HUDEP-2 (cell line): ENCODE results near the gene AHCYL2.

Experiments
- DNase-seq, 76 experiments: peaks; one replicate each; lab custom pipeline; 2025; ENCODE audit not compliant: unreplicated experiment in 76 of 76; lab: John Stamatoyannopoulos, UW

Gene AHCYL2

DNA sequence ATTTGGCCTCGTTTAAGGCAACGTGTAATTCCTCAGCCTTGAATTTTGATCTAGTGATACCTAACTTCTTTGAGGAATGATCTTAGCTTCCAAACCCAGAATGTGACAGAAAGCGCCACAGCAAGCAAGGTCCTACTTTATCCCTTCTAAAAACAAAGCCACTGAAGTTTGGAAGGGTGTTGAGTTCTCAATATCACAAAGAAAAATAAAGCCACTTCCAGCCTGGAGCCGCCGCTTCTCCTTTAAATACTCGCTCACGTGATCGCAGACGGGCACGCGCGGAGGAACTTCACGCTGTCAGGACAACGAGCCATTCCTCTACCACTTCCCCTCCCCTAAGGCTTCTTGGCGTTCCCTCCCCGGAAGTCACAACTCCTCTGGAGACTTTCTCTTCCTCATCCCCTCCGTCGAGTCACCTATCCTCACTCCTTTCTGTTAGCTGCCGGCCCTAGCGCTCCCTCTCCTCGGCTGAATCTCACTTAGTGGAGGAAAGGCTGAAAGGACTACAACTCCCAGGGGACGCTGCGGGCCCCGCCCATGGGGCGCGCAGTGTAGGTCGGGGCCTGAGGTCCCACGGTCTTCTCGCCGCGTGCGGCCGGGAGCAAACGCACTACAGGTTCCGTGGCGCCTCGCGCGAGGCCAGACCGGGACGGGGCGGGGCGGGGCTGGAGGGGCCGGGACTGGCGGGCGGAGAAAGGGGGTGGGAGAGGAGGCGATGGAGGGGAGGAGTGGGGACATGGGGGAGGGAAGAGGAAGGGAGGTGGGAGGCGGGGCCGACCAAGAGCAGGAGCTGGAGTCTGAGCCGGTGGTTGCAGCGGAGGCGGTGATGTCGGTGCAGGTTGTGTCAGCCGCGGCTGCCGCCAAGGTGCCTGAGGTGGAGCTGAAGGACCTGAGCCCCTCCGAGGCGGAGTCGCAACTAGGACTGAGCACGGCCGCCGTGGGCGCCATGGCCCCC lies at the start of gene AHCYL2:
AHCYL2 (plus strand) TSS at position 780 of the 955 bp plus-strand sequence.
- DNase-seq: peak; percentile 25 to 97 (median 92)

DNA sequence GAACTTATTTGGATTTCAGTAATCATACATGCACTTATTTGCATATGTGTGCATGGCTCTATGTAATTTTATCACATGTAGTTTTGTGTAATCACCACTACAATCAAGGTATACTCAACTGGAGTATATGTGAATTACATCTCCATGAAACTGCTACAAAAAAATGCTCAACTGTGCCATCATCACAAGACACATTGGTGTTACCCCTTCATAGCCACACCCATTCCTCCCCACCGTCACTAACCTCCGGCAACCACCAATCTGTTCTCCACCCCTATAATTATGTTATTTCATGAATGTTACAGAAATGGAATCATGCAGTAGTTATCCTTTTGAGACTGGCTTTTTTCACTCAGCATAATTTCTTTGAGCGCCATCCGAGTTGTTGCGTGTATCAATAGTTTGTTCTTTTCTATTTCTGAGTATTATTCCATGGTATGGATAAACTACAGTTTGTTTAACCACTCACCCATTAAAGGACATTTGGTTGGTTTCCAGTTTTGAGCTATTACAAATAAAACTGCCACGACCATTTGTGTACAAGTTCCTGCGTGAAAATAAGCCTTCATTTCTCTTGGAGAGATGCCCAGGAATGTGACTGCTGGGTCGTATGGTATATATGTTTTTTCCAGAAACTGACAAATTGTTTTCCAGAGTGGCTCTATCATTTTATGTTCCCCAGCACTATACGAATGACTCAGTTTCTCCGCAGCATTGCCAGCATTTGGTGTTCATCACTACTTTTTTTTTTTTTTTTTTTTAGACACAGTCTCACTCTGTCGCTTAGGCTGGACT lies 47.7 kb upstream of the AHCYL2 start:
- no peak for DNase-seq

DNA sequence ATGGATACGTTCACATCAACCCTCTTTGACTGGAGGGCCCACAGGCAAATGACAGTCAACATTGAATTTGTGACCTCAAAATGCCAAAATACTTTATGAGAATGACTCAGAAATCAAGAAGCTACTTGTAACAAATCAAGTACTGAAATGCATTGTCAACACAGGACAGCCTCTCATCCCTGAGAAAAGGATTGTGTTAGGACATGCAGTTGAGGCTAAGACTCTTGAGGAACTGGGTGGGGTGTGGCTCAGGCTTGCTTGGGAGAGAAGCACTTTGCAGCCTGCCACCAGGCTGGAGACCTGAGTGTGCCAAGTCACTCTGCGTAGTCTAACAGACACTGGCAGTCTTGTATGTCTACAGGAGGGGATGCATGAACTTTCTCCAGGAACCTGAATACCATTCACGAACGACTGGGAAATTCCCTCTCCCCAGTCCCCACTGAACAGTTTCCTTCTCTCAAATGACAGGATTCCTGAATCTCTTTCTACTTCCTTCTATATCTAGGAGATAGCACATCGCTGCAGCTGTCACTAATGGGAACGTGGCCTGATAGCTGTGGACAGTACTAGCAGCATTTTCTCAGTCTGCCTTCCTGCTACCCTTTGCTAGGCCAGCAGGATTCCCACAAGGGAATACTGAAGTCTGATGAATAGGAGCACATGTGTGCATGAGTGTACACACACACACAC lies 39.7 kb upstream of the AHCYL2 start:
- no peak for DNase-seq

DNA sequence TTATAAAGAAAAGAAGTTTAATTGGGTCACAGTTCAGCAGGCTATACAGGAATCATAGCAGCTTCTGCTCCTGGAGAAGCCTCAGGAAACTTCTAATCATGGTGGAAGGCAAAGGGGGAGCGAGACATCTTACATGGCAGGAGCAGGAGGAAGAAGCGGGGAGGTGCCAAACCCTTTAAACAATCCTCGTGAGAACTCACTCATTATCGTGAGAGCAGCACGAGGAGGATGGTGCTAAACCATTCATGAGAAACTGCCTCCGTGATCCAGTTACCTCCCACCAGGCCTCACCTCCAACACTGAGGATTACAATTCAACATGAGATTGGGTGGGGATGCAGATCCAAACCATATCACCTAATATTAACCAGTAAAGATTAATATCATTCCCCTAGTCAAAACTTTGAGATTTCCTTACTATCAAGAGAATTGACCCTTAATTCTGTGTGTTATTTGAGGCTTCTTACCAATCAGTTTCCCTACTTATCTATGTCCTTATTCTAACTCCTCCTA lies 38.0 kb upstream of the AHCYL2 start:
- no peak for DNase-seq

DNA sequence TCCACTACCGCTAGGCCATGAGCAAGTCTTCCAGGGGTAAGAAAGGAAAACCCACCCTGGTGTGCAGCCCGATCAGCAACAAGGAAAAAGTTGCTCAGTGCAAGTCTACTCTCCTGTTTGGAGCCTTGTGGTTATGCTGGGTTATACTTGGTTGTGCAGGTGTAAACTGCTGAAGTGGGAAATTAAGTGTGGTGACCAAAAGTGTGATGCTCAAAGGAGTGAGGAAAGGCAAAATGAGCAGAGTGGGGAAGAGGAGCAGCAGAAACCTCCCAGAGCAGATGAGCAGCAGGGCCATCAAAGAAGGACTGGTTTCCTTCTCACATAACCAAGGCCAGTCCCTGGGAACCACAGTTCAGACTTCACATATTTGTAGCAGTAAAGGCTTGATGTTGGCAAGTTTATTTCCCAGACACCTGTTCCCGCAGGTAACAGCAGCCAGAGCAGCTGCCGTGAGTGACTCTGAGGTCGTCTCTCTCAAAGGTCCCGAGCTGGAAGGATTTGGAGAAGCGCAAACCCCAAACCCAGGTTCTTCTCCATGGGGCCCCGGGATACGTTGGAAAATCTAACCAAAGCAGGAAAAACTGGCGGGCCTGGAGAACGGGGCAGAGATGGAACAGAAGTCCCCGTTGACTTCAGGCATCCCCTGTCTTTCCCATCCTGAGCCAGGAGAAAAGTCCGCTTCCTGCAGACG lies 37.0 kb upstream of the AHCYL2 start:
- DNase-seq: no peak

- DNase-seq: no peak
Observed at GRCh38 chr7:129188372-129188891, 36.4 kb upstream of the AHCYL2 start, which contains the start of gene SMO. Gene SMO, plus strand, starts transcription at chr7:129188633. Its CDS starts 519 bp downstream, at chr7:129189152.

DNA sequence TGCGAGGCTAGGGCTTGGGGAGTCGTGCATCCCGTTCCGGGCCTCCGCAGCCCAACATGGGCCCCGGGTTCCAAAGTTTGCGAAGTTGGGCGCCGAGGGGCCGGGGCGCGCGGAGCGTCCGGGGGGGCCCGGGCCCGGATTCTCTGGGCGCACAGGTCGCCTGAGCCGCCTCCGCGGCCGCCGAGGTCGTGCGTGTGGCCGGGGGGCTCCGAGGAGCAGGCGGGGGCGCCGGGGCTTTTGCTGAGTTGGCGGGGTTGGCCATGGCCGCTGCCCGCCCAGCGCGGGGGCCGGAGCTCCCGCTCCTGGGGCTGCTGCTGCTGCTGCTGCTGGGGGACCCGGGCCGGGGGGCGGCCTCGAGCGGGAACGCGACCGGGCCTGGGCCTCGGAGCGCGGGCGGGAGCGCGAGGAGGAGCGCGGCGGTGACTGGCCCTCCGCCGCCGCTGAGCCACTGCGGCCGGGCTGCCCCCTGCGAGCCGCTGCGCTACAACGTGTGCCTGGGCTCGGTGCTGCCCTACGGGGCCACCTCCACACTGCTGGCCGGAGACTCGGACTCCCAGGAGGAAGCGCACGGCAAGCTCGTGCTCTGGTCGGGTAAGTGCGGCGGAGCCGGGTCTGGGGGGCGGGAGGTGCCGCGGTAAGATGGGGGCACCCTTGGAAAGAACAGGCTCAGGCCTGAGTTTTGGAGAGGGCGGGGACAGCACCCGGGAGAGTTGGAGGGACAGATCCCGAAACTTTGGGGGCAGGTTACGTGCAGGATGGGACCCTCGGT lies 35.8 kb upstream of the AHCYL2 start:
- DNase-seq: no peak

DNA sequence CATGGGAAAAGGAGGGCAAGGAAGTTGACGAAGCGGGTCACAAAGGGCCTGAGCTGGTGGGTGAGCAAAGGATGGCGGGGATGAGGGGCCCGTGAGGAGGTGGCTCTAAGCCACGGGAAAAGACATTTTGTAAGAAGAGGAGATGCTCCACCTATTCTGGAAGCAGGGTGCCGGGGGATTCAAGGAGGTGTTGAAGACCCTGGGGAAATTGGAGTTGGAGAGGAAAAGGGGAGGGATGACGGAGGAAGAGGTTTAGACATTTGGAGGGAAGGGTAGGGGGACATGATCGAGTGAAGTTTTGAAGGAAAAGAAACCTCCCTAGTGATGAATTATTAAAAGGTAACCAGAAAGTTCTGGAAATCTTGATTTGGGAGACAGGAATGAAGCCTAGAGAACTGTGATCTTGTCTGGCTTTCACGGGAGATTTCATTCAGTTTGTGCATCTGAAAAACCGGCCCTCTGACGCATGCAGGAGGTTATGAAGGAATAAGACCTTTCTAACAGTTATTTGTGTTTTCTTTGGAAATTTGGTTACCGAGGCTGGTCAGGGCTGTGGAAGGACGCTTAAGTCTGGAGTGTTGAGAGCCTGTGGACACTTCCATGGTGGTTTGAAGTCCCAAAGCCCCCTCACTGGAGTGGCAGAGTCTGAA lies 35.0 kb upstream of the AHCYL2 start:
- DNase-seq: no peak

DNA sequence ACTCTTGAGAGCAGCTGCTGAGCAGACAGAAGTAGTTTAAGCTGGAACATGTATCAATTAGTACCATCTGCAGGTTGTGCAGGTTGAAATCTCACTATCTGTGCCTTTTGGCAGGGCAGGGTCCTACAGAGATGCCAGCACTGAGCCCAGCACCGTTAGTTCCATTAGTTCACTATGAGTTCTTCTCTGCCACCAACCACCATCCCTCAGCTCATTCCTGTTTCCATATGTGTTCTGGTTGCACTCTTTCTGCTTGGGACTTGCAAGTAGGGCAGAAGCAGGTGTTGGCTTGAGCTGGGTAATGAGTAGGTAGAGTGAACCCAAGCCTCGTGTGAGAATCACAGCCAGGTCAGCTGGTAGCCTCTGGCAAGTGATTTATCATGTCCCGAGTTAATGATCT lies 33.6 kb upstream of the AHCYL2 start:
- DNase-seq: no peak

DNA sequence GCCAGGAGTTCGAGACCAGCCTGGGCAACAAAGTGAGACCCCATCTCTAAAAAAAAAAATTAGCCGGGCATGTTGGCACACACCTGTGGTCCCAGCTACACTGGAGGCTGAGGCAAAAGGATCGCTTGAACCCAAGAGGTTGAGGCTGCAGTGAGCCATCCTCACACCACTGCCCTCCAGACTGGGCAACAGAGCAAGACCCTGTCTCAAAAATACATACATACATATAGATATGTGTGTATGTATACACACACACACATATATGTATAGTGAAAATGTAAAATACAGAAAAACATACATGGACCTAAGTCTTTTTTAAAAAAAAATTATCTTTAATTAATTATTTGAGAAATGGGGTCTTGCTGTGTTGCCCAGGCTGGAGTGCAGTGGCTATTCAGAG lies 30.9 kb upstream of the AHCYL2 start:
- no peak for DNase-seq

GRCh38 chr7:129197771-129198170 lies 27.1 kb upstream of the AHCYL2 start:
- no peak for DNase-seq

GRCh38 chr7:129199406-129199805 lies 25.4 kb upstream of the AHCYL2 start:
- no peak for DNase-seq

DNA sequence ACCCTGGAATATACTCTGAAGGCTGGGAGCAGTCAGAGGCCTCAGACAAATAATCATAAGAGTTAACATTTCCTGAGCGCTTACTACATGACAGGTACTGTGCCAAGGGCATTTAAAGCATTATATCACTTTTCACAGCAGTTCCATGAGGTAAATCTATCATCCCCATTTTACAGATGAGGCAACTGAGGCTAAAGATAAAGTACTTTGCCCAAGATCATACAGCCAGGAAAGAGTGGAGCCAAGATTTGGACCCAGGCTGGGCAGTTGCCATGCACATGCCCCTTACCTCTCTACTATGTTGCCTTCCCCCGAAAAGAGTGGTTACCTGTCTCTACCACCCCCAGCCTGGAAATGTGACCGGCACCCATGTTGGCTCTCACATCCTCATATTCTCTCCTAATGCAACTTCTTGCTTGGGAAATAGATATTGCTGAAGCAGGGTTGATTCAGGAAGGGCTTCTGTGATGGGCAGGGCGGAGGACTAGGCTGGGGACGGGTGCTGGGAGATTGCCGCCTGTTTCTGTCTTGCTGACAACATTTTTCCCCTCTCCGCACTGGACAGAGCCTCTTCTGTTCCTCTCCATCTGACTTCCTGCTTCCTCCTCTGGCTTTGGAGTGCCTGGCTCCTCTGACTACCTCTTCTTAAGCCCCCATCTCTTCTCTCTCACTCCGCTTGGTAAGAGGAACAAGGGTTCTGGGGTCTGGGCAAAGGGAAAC lies 22.6 kb upstream of the AHCYL2 start:
- no peak for DNase-seq

DNA sequence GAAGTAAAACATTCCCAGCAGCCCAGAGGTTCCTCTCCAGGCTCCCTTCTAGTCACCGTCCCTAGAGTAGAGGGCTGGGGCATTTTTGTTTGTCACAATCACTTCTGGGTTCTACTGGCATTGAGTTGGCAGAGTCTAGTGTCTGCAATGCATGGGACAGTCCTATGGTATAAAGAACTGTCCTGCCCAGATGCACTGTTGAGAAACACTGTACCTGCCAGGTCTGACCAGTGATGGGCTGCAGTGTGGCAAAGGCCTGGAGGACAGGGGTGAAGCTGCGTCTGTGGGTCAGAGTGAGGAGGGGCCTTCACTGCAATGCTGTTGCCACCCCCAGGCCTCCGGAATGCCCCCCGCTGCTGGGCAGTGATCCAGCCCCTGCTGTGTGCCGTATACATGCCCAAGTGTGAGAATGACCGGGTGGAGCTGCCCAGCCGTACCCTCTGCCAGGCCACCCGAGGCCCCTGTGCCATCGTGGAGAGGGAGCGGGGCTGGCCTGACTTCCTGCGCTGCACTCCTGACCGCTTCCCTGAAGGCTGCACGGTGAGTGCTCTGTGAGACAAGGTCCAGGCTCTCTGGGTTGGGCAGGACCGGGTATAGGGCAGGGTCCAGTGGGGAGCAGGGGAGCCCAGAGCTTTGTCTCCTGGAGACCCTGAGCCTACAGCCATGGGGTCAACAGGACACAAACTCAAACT lies 21.6 kb upstream of the AHCYL2 start:
- no peak for DNase-seq

DNA sequence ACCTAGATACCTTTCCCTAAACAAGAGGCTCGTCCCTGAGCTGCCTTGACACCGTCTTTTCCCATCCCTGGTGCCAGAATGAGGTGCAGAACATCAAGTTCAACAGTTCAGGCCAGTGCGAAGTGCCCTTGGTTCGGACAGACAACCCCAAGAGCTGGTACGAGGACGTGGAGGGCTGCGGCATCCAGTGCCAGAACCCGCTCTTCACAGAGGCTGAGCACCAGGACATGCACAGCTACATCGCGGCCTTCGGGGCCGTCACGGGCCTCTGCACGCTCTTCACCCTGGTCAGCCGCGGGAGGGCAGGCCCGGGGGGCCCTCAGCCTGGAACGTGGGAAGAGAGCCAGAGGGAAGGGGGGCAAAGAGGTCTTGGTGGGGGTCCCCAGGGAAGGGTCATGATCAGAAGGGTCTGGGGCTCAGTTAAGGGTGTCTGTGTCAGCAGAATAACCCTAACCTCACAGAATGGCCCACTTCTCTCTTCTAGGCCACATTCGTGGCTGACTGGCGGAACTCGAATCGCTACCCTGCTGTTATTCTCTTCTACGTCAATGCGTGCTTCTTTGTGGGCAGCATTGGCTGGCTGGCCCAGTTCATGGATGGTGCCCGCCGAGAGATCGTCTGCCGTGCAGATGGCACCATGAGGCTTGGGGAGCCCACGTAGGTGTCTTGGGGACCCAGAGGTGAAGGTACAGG lies 19.6 kb upstream of the AHCYL2 start:
- no peak for DNase-seq

GRCh38 chr7:129205987-129206785 lies 18.6 kb upstream of the AHCYL2 start:
- DNase-seq: no peak
